Measurements from ENCODE around the gene MAX.

Gene MAX

DNA sequence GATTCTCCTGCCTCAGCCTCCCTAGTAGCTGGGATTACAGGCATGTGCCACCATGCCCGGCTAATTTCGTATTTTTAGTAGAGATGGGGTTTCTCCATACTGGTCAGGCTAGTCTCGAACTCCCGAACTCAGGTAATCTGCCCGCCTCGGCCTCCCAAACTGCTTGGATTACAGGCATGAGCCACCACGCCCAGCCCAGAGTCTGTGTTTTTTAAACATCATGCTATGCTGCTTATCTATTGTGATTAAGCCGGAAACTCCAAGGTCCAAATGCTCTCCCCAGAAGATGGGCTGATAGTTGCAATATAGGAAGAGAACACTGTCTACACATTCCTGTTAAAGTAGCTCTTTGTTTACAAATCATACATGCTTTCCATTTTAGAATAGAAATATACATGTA is 30.5 kb upstream of the MAX start:
- H3K27ac ChIP-seq: no peak overlapping the region
- DNase-seq: no peak
- H3K4me3 ChIP-seq (ENCODE audit: low read depth, low read length): no peak overlapping the region
- no peaks in the 10 kb centered on the region for H3K36me3 ChIP-seq
- TF ChIP-seq, protein P1, sequence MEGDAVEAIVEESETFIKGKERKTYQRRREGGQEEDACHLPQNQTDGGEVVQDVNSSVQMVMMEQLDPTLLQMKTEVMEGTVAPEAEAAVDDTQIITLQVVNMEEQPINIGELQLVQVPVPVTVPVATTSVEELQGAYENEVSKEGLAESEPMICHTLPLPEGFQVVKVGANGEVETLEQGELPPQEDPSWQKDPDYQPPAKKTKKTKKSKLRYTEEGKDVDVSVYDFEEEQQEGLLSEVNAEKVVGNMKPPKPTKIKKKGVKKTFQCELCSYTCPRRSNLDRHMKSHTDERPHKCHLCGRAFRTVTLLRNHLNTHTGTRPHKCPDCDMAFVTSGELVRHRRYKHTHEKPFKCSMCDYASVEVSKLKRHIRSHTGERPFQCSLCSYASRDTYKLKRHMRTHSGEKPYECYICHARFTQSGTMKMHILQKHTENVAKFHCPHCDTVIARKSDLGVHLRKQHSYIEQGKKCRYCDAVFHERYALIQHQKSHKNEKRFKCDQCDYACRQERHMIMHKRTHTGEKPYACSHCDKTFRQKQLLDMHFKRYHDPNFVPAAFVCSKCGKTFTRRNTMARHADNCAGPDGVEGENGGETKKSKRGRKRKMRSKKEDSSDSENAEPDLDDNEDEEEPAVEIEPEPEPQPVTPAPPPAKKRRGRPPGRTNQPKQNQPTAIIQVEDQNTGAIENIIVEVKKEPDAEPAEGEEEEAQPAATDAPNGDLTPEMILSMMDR (IDR thresholded peaks at IDR 0.05; ENCODE audit: low read depth, low read length): no peak
- H3K9me3 ChIP-seq (ENCODE audit: severe bottlenecking): no peaks in the 10 kb centered on the region
- H3K27me3 ChIP-seq (ENCODE audit: insufficient read depth, low read depth, severe bottlenecking): no peaks in the 10 kb centered on the region

DNA sequence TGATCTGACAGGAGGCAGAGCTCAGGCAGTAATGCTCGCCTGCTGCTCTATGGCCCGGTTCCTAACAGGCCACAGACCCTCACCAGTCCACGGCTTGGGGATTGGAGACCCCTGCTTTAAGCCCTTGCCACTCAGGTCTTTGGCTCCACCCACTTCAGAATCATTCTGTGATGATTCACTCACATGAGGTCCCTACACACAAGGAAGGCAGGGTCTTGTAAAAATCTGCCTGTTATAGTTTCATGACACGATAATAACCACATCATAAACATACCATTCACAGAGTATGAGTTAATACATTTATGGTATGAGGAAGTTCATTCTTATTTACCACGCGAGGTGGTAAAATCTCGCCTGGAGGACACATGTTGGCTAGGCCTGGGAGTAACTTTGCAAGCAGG is 29.0 kb upstream of the MAX start:
- Histone ChIP-seq H3K27me3 (ENCODE audit: insufficient read depth, low read depth, severe bottlenecking) (no peaks in the 10 kb centered on the region), H3K9me3 (ENCODE audit: severe bottlenecking) (no peaks in the 10 kb centered on the region), H3K36me3 (no peaks in the 10 kb centered on the region), H3K27ac (no peak overlapping the region), H3K4me3 (ENCODE audit: low read depth, low read length) (no peak overlapping the region)
- no peak for DNase-seq
- TF ChIP-seq, protein P1 (IDR thresholded peaks at IDR 0.05; ENCODE audit: low read depth, low read length): no peak

DNA sequence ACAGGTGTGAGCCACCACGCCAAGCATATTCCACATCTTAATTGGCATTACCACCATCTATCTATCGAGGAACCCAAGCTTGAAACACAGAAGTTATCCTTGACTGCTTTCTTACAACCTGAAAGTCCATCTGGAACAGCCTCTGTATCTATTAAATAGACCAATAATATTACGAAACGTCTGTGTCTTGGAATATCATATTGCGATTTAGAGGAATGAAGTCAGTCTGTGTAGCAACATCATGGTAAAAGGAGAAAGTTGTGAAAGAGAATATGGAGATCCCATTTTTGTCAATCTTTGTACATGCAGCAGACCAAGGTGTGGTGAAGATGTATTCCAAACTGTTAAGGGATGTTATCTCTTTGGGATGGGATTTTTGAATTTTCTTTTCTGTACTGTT is 25.8 kb upstream of the MAX start:
- DNase-seq: no peak
- no peaks in the 10 kb centered on the region for H3K27me3 ChIP-seq (ENCODE audit: insufficient read depth, low read depth, severe bottlenecking)
- no peak overlapping the region for H3K4me3 ChIP-seq (ENCODE audit: low read depth, low read length)
- no peaks in the 10 kb centered on the region for H3K36me3 ChIP-seq
- no peak overlapping the region for H3K27ac ChIP-seq
- no peaks in the 10 kb centered on the region for H3K9me3 ChIP-seq (ENCODE audit: severe bottlenecking)
- TF ChIP-seq, protein P1 (IDR thresholded peaks at IDR 0.05; ENCODE audit: low read depth, low read length): no peak

DNA sequence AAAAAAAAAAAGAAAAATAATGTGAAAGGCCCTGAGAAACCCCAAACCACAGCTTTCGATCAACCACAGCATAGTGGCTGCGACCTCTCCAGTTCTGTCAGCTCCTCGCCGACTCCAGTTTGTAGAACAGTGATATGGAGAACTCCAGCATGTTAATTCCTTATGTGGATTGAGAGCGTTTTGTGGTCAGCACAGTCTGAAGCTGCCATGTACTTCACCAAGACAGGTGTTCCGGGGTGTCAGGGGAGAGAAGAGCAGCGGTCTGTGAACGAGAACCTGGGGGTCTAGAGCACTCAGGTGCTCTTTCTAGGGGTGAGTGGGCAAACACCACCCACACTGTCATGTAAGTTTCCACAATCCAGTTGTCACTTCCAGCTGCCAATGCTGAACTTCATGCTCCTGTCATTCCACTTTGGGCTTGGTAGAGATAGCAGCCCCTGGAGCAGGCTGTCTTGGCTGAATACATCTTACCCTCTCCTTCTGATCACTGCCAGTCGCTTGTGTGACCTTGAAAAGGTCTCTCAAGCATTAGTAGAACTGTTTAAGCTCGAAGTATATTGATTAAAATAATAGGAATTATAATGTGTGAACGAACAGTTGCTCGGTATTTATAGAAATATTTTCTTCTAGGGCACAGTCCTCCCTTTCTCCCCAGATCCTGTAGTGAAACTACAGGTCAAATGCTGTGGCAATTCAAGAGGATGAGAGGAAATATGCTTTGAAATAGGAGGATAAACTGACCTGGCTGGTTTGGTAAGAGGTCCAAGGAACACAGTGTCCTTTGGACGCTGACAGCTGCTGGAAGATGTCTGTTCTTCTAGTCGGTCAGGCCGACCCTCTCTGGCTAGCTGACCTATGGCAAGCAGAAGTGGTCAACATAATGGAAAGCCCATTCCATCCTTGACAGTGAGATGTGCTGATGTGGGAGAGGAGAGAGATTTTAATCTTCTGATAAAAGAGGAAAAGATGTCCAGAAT is 15.7 kb upstream of the MAX start:
- no peak for DNase-seq
- H3K9me3 ChIP-seq (ENCODE audit: severe bottlenecking): no peaks in the 10 kb centered on the region
- H3K27ac ChIP-seq: no peak overlapping the region
- TF ChIP-seq, protein P1 (IDR thresholded peaks at IDR 0.05; ENCODE audit: low read depth, low read length): no peak
- H3K36me3 ChIP-seq: no peaks in the 10 kb centered on the region
- H3K4me3 ChIP-seq (ENCODE audit: low read depth, low read length): no peak overlapping the region
- H3K27me3 ChIP-seq (ENCODE audit: insufficient read depth, low read depth, severe bottlenecking): no peaks in the 10 kb centered on the region

DNA sequence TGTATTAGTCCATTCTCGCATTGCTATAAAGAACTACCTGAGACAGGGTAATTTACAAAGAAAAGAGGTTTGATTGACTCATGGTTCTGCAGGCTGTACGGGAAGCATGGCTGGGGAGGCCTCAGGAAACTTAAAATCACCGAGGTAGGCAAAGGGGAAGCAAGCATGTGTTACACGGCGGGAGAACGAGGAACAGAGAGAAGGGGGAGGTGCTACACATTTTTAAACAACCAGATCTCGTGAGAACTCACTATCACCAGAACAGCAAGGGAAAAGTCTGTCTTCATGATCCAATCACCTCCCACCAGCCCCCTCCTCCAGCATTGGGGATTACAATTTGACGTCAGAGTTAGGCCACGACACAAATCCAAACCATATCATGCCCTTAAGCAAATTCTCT is 13.3 kb upstream of the MAX start:
- TF ChIP-seq, protein P1 (IDR thresholded peaks at IDR 0.05; ENCODE audit: low read depth, low read length): no peak
- Histone ChIP-seq H3K27me3 (ENCODE audit: insufficient read depth, low read depth, severe bottlenecking) (no peaks in the 10 kb centered on the region), H3K36me3 (no peaks in the 10 kb centered on the region), H3K9me3 (ENCODE audit: severe bottlenecking) (no peaks in the 10 kb centered on the region), H3K27ac (no peak overlapping the region), H3K4me3 (ENCODE audit: low read depth, low read length) (no peak overlapping the region)
- no peak for DNase-seq
